ENCODE data around the gene ERCC3. TPM values are rescaled to one million over a fixed set of nuclear protein-coding genes. Genes with fewer than 3 reads are reported as not detected.

ERCC3 gene
- total RNA-seq, 1 experiment from 2014 or later, result 48.1 TPM

GRCh38 chr2:127293748-127294562 lies at the start of gene ERCC3 (continued):
- TF ChIP-seq IRF1 (CRISPR knock-in tag; IDR thresholded peaks at IDR 0.05) (0 out of 2 replicates have a peak, but pooled peaks have one; percentile 26), E2F5 (CRISPR knock-in tag; IDR thresholded peaks at IDR 0.05) (peak; percentile 49; the same call in 1 of the 2 replicates), FOXP1 (CRISPR knock-in tag; IDR thresholded peaks at IDR 0.05; ENCODE audit: borderline replicate concordance) (peak; percentile 45; the same call in 1 of the 2 replicates), ARID4B (CRISPR knock-in tag; IDR thresholded peaks at IDR 0.05; ENCODE audit: borderline replicate concordance) (no peak; the same call in 1 of the 2 replicates), ATF2 (CRISPR knock-in tag; IDR thresholded peaks at IDR 0.05; ENCODE audit: borderline replicate concordance, low read depth) (no peak), TEAD1 (CRISPR knock-in tag; IDR thresholded peaks at IDR 0.05) (peak; percentile 81; the same call in 1 of the 2 replicates), SMAD3 (CRISPR knock-in tag; IDR thresholded peaks at IDR 0.05; ENCODE audit: borderline replicate concordance) (peak; percentile 50; the same call in 1 of the 2 replicates), FOXP4 (CRISPR knock-in tag; IDR thresholded peaks at IDR 0.05) (peak; percentile 46; the same call in 1 of the 2 replicates), ETV6 (CRISPR knock-in tag; IDR thresholded peaks at IDR 0.05) (peak; percentile 85), ZNF317 (CRISPR knock-in tag; IDR thresholded peaks at IDR 0.05; ENCODE audit: borderline replicate concordance, low read depth) (no peak)

GRCh38 chr2:127343277-127343676 lies 49.3 kb upstream of the ERCC3 start:
- no peaks in the 10 kb centered on the region for H3K36me3 Mint-ChIP-seq
- ChIA-PET POLR2A (interaction anchor here (0.6 kb wide), 1 partner anchor 231 kb away, joined by 3 read pairs; no protein-coding TSS in a partner anchor), CTCF (interaction anchor here (0.9 to 1.1 kb wide), 2 partner anchors 72 to 76 kb away, joined by 3 read pairs; no protein-coding TSS in a partner anchor)
- no peak overlapping the region for H3K4me3 Mint-ChIP-seq
- peaks cover 3% of the 10 kb centered on the region; the same call in 1 of the 2 replicates for H3K4me1 Mint-ChIP-seq
- no peaks in the 10 kb centered on the region for H3K9me3 Mint-ChIP-seq
- no peaks in the 10 kb centered on the region for H3K27me3 Mint-ChIP-seq (ENCODE audit: low read depth)
- ATAC-seq (no peak), DNase-seq (ENCODE audit: low spot score) (no peak)
- no peak overlapping the region for H3K27ac Mint-ChIP-seq
- no peak for TF ChIP-seq PRRX2 (CRISPR knock-in tag; IDR thresholded peaks at IDR 0.05)
- no peak for TF ChIP-seq USF2 (CRISPR knock-in tag; IDR thresholded peaks at IDR 0.05)
- TF ChIP-seq CREM (CRISPR knock-in tag; IDR thresholded peaks at IDR 0.05), result no peak
- TF ChIP-seq FOXP4 (CRISPR knock-in tag; IDR thresholded peaks at IDR 0.05), result no peak
- TF ChIP-seq GABPB1 (CRISPR knock-in tag; IDR thresholded peaks at IDR 0.05), result no peak
- no peak for TF ChIP-seq CDX4 (CRISPR knock-in tag; IDR thresholded peaks at IDR 0.05; ENCODE audit: borderline replicate concordance)
- no peak for TF ChIP-seq GRHL2 (CRISPR knock-in tag; IDR thresholded peaks at IDR 0.05; ENCODE audit: insufficient replicate concordance, severe bottlenecking)
- no peak for TF ChIP-seq SP1 (CRISPR knock-in tag; conservative IDR thresholded peaks at IDR 0.05)
- no peak for TF ChIP-seq ZNF219 (CRISPR knock-in tag; IDR thresholded peaks at IDR 0.05; ENCODE audit: borderline replicate concordance)
